NCI-H446 treated with DMSO at 0.1 percent for 48 hours (cell line): ENCODE results near the gene OR8K1.

Source experiments
- DNase-seq: peaks from one replicate; lab custom pipeline; 2025; lab: John Stamatoyannopoulos, UW

OR8K1 gene

DNA sequence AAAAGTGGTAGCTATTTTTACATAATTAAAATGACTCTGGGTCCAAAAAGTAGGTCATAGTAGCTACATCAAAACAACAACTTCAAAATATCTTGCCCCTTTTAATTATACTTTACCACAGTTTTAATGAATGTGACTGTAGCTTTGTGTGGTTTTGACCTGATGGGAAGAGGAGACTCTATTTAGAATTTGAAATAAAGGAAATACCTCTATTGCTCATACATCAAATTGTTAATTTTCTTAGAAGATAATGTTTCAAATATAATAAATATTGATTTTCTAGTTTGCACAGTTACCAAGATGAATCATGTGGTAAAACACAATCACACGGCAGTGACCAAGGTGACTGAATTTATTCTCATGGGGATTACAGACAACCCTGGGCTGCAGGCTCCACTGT, at the start of gene OR8K1:
OR8K1 (plus strand) TSS at position 301 of the 400 bp plus-strand sequence; CDS start at position 301, 0 bp downstream.
- DNase-seq: no peak

DNA sequence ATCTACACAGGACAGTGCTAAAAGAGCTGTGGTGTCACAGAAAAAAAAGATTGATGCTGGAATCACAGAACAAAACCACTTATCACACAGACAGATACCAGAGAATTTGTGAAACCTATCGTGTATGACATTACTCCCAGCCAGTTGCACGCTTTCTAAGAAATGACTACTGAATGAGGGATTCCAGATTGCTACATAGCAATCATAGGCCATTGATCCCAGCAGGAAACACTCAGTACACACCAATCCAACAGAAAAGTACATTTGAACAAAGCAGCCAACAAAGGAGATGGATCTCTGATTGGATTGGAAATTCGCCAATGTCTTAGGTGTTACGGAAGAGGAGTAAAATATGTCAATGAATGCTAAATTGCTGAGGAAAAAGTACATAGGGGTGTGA, 48.9 kb upstream of the OR8K1 start:
- DNase-seq: no peak

GRCh38 chr11:56307836-56308235, 38.0 kb upstream of the OR8K1 start:
- no peak for DNase-seq

- DNase-seq: no peak
Observed at GRCh38 chr11:56314844-56315243, 31.0 kb upstream of the OR8K1 start, which contains the start of gene OR8K3. TSS of gene OR8K3 (plus strand) at chr11:56315144. CDS start at chr11:56318307, 3,163 bp downstream.

- DNase-seq: no peak
Observed at GRCh38 chr11:56331861-56332491, 13.9 kb upstream of the OR8K1 start.

DNA sequence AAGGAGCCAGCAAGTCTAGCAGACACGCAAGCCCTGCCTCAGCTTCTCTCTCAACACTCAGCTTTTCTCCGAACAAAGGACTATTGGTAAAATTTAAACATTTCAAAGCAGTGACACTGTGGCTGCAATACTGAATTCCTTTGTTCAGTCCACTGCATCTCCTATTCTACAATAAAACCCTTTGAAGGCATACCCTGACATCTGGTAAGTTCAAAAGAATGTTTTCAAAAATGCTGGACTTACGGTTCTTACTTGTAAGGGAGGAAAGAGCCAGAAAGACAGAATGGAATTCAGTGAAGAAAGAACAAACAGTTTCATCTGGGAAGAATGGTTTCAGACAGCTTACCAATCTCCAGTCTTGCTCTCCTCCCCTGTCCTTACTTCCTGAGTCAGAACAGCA, 12.7 kb upstream of the OR8K1 start:
- no peak for DNase-seq

DNA sequence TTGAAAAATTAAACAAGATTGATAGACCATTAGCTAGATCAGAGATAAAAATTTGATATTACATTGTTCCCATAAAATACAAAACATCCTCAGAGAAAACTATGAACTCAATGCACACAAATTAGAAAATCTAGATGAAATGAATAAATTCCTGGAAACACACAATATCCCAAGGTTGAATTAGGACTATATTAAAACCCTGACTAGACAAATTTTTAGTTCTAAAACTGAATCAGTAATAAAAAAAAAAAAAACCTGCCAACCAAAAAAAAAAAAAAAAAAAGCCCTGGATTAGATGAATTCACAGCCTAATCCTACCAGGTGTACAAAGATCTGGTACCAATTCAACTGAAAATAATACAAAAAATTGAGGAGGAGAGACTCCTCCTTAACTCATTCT, 5.5 kb upstream of the OR8K1 start:
- DNase-seq: no peak

- no peak for DNase-seq
Observed at GRCh38 chr11:56353991-56354390, 8.2 kb downstream of the OR8K1 start, which contains the start of gene OR8J1. TSS of gene OR8J1 (plus strand) at chr11:56354291. CDS start at chr11:56360247, 5,956 bp downstream.

DNA sequence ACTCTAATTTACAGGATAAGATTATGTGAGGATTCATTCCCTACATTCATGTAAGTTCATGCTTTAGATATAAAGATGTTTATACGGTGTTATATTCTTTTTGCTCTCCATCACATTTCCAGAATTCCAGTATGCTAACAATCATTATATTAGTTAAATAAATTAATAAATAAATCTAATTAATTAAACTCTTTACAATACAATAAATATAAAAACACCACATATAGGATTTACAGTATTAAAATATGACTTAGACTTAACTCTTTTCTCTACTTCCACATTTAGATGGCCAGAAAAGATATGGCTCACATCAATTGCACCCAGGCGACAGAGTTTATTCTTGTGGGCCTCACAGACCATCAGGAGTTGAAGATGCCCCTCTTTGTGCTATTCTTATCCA, 29.5 kb downstream of the OR8K1 start, which contains the start of gene OR8U1:
OR8U1 (plus strand) TSS at position 301 of the 400 bp plus-strand sequence; CDS start at position 301, 0 bp downstream.
- no peak for DNase-seq

GRCh38 chr11:56380120-56380519, 34.3 kb downstream of the OR8K1 start:
- no peak for DNase-seq

- DNase-seq: no peak
Observed at GRCh38 chr11:56394381-56394780, 48.5 kb downstream of the OR8K1 start.

- no peak for DNase-seq
Observed at GRCh38 chr11:56396047-56396446, 50.2 kb downstream of the OR8K1 start.
